Colonic mucosa (tissue), 4 donors: ENCODE measurements around the gene TPD52L2. TPM values are rescaled to one million over a fixed set of nuclear protein-coding genes. Genes with fewer than 3 reads are reported as not detected.
A peak's percentile ranks its signal among the peaks of the same experiment; 100 is the strongest.
"Not testable (repeated sequence)": the region's sequence is repeated elsewhere in the genome, so short reads cannot be mapped to it uniquely, and the experiment has no call there.

Source experiments
- DNase-seq: peaks from one replicate; pipeline ENCODE4 v3.0.0-alpha.2; 2020
- H3K27ac ChIP-seq: fragments of 200-600 bp; one replicate; pipeline ENCODE4 v1.8.0; 2021
- H3K27me3 ChIP-seq: fragments of 200-600 bp; one replicate; pipeline ENCODE4 v1.8.0; 2021
- H3K36me3 ChIP-seq: fragments of 200-600 bp; one replicate; pipeline ENCODE4 v1.8.0; 2021
- H3K4me1 ChIP-seq: fragments of 200-600 bp; one replicate; pipeline ENCODE4 v1.8.0; 2021; ENCODE audit warnings: mild to moderate bottlenecking
- H3K4me3 ChIP-seq: fragments of 200-600 bp; one replicate; pipeline ENCODE4 v1.8.0; 2021
- H3K9ac ChIP-seq, 2 donors: one replicate each; pipeline ENCODE4 v1.7.0; 2013; ENCODE audit warnings: control low read depth in 2 of 2, low read depth in 2 of 2, low read length in 2 of 2
- H3K9me3 ChIP-seq: fragments of 200-600 bp; one replicate; pipeline ENCODE4 v1.8.0; 2021
- CTCF ChIP-seq: fragments of 200-600 bp; IDR thresholded peaks from one replicate; pipeline ENCODE4 v1.8.0; 2022; ENCODE audit warnings: antibody characterized with exemption, mild to moderate bottlenecking
- intact Hi-C: fragments of 100-400 bp; cut with DNase I; formaldehyde crosslinking; loops from one replicate; pipeline ENCODE4 v1.14.1; 2022
- total RNA-seq, 2 donors: library from RNA; stranded (reverse); fragmentation: NEBNext Ultra II Directional in 1 of 2; extraction: Animal tissue kit (Norgen Biotek cat#: 25700) in 1 of 2; gene quantifications; one replicate each; pipeline ENCODE4 v1.2.1, GENCODE V29; 2021
- donor health status: healthy.
- donor health status: DM: no; HTN: no; CAD: no.
- donor health status: DM: no; HTN: no; CAD: no.

TPD52L2 gene
- total RNA-seq, 2 donors from 2014 or later: 54.0 to 66.1 TPM

DNA sequence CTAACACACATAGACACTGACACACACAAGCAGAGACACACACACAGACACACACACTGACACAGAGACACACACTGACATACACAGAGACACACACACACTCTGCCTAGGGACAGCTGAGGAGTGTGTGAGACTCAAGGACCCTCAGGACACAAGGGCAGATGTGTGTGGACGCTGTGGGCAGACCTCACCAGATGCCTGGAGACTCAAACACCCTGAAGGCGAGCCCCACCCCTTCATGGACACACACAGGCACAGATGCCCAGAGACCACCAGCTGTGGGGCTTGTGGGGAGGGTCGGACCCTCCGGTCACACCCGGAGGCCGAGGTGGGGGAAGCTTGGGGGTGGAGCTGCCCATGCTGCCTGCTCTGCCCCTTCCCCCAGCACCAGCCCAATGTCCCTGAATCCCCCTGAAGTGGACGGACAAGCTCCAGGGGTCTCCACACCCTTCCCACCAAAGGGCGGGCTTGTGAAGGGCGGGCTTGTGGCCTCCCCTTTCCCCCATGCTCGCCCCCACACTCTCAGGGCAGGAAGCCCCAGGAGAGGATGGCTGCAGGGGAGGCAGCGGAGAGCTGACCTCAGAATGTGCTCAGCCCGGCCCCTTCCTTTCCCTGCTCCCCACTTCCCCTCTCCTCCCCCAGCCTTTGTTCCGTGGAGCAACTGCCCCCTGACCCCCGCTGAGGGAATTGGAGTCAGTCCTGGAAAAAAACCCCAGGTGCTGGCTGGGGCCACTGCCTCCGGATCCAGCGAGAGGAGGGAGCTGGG is 17.6 kb upstream of the TPD52L2 start:
- Histone ChIP-seq H3K27ac (no peak overlapping the region), H3K4me1 (no peaks in the 10 kb centered on the region), H3K27me3 (peaks cover 14% of the 10 kb centered on the region), H3K4me3 (no peak overlapping the region), H3K9me3 (no peaks in the 10 kb centered on the region), H3K9ac (peak overlapping the region in 1 of 2 donors; percentile 24), H3K36me3 (no peaks in the 10 kb centered on the region)
- DNase-seq: no peak
- intact Hi-C loops: no loop called here
- no peak for TF ChIP-seq CTCF

DNA sequence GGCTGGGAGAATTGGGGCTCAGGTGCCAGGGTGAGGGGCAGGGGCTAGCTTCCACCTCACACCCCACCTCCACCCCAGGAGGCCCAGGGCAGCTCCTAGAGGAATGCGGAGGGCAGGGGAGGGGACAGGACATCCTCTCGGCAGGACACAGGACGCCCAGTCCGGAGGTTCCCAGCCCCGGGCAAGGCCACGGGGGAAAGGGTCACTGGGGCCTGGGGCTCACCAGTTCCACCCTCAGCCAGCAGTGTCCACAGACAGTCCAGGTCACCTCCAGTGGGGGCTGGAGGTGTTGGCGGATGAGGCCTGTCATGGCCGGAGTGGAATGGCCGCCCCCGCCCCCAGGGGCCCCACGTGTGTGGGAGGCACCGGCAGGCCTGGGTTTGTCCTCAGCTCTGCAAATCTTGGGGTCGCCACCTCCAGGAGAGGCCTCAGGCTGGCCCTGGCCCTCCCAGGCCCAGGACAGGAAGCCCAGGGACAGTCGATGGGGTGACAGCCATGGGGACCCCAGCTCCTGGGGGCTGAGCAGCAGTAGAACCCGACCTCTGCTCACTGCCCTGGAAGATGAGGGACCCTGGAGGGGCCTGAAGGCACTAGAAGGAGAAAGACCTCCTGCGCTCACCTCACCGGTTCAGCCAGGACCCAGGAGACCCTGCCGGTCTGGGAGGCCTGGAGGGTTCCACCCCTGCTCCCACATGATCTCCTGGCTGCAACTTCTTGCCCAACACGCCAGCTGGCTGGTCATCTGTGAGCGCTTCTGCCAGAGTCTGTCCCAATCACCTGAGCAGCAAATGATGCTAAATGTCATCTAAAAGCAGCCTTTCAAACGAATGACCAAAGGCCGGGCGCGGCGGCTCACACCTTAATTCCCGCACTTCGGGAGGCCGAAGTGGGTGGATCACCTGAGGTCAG is 16.8 kb upstream of the TPD52L2 start:
- H3K27me3 ChIP-seq: peaks cover 14% of the 10 kb centered on the region
- H3K36me3 ChIP-seq: no peaks in the 10 kb centered on the region
- no peak overlapping the region for H3K27ac ChIP-seq
- no peak for TF ChIP-seq CTCF
- no peak overlapping the region for H3K9ac ChIP-seq
- no peaks in the 10 kb centered on the region for H3K9me3 ChIP-seq
- no peaks in the 10 kb centered on the region for H3K4me1 ChIP-seq
- intact Hi-C loops: no loop called here
- no peak for DNase-seq
- no peak overlapping the region for H3K4me3 ChIP-seq

GRCh38 chr20:63850689-63851547 is 14.2 kb upstream of the TPD52L2 start:
- DNase-seq: no peak
- no peak for TF ChIP-seq CTCF
- no peaks in the 10 kb centered on the region for H3K9me3 ChIP-seq
- no peak overlapping the region for H3K27ac ChIP-seq
- peaks cover 26% of the 10 kb centered on the region for H3K27me3 ChIP-seq
- H3K4me1 ChIP-seq: peaks cover 8% of the 10 kb centered on the region
- H3K36me3 ChIP-seq: no peaks in the 10 kb centered on the region
- H3K9ac ChIP-seq: no peak overlapping the region
- no peak overlapping the region for H3K4me3 ChIP-seq
- intact Hi-C loops: no loop called here

DNA sequence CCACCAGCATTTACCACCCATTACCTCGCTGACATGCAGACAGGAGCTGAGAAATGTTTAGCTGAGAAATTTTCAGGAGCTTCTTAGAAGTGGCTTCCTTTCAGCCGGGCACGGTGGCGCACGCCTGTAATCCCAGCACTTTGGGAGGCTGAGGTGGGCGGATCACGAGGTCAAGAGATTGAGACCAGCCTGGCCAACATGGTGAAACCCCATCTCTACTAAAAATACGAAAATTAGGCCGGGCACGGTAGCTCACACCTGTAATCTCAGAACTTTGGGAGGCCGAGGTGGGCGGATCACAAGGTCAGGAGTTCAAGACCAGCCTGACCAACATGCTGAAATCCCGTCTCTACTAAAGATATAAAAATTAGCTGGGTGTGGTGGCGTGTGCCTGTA is 13.5 kb upstream of the TPD52L2 start:
- H3K4me3 ChIP-seq, H3K4me1 ChIP-seq, intact Hi-C loops, H3K27ac ChIP-seq, H3K9ac ChIP-seq, H3K36me3 ChIP-seq, DNase-seq, H3K9me3 ChIP-seq: not testable (repeated sequence)
- H3K27me3 ChIP-seq: peaks cover 26% of the 10 kb centered on the region

DNA sequence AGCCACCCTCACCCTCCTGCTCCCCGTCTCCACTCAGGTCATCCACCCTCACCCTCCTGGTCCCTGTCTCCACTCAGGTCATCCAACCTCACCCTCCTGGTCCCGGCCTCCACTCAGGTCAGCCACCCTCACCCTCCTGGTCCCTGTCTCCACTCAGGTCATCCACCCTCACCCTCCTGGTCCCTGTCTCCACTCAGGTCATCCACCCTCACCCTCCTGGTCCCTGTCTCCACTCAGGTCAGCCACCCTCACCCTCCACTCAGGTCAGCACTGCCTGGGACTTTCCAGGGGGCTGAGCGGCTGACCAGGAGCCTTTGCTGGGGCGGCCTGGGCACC is 11.4 kb upstream of the TPD52L2 start:
- H3K36me3 ChIP-seq, DNase-seq, H3K4me1 ChIP-seq, H3K9me3 ChIP-seq, H3K27ac ChIP-seq, intact Hi-C loops, H3K4me3 ChIP-seq: not testable (repeated sequence)
- H3K9ac ChIP-seq: peak overlapping the region in 1 of 2 donors; percentile 12
- peaks cover 26% of the 10 kb centered on the region for H3K27me3 ChIP-seq
